ENCODE data around the gene CFAP53.

DNA sequence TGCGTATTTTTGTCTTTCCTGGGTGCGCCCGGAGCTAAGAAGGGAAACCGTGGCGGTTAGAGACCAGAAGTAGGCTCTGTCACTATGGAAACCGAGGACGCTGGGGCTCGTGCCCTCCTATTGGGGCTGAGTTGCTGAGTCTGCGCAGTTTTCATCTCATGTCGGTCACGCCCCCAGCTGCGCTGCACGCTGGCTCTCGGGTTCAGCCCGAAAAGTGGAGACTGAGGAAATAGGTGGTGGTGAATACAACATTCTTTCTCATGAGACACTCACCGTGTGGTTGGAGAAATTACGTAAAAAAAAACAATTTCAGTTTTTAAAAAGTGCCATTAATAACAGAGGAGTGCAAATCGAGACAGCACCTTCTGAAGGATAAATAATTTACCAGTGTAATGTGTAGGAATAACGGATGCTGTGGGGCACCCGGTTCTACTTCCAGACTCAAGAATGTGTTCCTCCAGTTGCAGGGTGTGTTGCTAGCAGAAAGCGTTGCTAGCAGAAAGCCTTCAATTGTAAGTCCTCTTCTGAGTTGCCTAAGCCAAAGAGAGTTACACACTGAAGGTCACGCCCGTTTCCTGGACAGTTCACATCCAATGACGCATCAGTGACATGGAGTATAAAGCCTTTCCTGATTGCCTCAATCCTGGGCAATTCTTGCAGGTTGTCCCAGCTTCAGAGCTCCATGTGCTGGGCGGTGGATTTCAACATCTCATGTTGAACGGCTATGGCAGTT, 41.6 kb upstream of the CFAP53 start:
- TF ChIP-seq, protein P1, sequence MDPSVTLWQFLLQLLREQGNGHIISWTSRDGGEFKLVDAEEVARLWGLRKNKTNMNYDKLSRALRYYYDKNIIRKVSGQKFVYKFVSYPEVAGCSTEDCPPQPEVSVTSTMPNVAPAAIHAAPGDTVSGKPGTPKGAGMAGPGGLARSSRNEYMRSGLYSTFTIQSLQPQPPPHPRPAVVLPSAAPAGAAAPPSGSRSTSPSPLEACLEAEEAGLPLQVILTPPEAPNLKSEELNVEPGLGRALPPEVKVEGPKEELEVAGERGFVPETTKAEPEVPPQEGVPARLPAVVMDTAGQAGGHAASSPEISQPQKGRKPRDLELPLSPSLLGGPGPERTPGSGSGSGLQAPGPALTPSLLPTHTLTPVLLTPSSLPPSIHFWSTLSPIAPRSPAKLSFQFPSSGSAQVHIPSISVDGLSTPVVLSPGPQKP (IDR thresholded peaks at IDR 0.05; ENCODE audit: borderline replicate concordance, low read depth, low read length), result no peak
- TF ChIP-seq RAD21 (IDR thresholded peaks at IDR 0.05; ENCODE audit: low read length) (no peak), POLR2A (IDR thresholded peaks at IDR 0.05; ENCODE audit: low read depth, low read length) (no peak), BHLHE40 (IDR thresholded peaks at IDR 0.05; ENCODE audit: low read depth, low read length) (no peak), MXI1 (IDR thresholded peaks at IDR 0.05; ENCODE audit: borderline replicate concordance, low read depth, low read length) (peak; percentile 97), MAFK (IDR thresholded peaks at IDR 0.05; ENCODE audit: low read depth, low read length) (0 out of 2 replicates have a peak, but pooled peaks have one; percentile 4), FOS (IDR thresholded peaks at IDR 0.05; ENCODE audit: low read depth, low read length) (no peak), CEBPB (IDR thresholded peaks at IDR 0.05; ENCODE audit: low read depth, low read length) (peak; percentile 90), MAZ (IDR thresholded peaks at IDR 0.05; ENCODE audit: borderline replicate concordance, low read depth, low read length) (no peak), RFX5 (IDR thresholded peaks at IDR 0.05; ENCODE audit: low read depth, low read length) (peak; percentile 65; the same call in 1 of the 2 replicates), SMC3 (IDR thresholded peaks at IDR 0.05; ENCODE audit: low read depth, low read length) (no peak)
- TF ChIP-seq, protein P2, sequence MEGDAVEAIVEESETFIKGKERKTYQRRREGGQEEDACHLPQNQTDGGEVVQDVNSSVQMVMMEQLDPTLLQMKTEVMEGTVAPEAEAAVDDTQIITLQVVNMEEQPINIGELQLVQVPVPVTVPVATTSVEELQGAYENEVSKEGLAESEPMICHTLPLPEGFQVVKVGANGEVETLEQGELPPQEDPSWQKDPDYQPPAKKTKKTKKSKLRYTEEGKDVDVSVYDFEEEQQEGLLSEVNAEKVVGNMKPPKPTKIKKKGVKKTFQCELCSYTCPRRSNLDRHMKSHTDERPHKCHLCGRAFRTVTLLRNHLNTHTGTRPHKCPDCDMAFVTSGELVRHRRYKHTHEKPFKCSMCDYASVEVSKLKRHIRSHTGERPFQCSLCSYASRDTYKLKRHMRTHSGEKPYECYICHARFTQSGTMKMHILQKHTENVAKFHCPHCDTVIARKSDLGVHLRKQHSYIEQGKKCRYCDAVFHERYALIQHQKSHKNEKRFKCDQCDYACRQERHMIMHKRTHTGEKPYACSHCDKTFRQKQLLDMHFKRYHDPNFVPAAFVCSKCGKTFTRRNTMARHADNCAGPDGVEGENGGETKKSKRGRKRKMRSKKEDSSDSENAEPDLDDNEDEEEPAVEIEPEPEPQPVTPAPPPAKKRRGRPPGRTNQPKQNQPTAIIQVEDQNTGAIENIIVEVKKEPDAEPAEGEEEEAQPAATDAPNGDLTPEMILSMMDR (conservative IDR thresholded peaks at IDR 0.05; ENCODE audit: low read depth, low read length), result no peak
- TF ChIP-seq, protein P3, sequence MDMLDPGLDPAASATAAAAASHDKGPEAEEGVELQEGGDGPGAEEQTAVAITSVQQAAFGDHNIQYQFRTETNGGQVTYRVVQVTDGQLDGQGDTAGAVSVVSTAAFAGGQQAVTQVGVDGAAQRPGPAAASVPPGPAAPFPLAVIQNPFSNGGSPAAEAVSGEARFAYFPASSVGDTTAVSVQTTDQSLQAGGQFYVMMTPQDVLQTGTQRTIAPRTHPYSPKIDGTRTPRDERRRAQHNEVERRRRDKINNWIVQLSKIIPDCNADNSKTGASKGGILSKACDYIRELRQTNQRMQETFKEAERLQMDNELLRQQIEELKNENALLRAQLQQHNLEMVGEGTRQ (IDR thresholded peaks at IDR 0.05; ENCODE audit: low read depth, low read length), result peak; percentile 62
